Right kidney (tissue), 1 donor: ENCODE data around the gene GGCX.
"Not testable (repeated sequence)": the region's sequence is repeated elsewhere in the genome, so short reads cannot be mapped to it uniquely, and the experiment has no call there.

Source experiments
- DNase-seq: peaks from one replicate; pipeline ENCODE4 v3.0.0-alpha.2; 2016

Gene GGCX

DNA sequence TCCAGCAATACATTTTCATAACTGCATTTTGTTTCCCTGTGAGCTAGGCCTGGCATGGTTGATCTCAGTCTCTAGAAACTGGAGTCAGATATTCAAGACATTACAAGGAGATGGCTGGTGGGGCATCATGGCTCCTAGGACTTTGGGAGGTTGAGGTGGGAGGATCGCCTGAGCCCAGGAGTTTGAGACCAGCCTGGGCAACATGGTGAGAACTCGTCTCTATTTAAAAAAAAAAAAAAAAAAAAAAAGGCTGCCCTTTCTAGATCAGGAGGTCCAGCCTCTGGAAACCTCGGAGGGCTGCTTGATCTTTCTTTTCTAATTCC, 15.7 kb upstream of the GGCX start:
- DNase-seq = no peak

DNA sequence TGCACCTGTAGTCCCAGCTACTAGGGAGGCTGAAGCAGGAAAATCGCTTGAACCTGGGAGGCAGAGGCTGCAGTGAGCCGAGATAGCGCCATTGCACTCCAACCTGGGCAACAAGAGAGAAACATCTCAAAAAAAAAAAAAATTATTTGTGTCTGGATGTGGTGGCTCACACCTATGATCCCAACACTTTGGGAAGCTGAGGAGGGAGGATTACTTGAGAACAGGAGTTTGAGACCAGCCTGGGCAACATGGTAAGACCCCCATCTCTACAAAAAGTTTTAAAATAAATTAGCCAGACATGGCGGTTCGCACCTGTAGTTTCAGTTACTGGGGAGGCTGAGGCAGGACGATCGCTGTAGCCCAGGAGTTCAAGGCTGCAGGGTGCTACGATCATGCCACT, 14.4 kb upstream of the GGCX start:
- DNase-seq = no peak

DNA sequence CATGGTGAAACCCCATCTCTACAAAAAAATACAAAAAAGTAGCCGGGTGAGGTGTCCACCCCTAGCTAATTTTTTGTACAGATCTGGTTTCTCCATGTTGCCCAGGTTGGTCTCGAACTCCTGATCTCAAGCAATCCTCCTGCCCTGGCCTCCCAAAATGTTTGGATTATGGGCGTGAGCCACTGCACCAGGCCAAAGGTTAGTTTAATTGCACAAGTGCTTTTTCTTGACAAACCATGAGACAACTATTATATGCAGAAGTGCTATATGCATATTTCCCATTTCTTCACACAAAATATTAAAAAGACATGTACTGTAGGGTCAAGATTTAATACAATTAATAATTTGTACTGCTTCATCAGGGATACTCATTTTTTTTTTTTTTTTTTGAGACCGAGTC, 5.0 kb upstream of the GGCX start:
- DNase-seq = no peak

DNA sequence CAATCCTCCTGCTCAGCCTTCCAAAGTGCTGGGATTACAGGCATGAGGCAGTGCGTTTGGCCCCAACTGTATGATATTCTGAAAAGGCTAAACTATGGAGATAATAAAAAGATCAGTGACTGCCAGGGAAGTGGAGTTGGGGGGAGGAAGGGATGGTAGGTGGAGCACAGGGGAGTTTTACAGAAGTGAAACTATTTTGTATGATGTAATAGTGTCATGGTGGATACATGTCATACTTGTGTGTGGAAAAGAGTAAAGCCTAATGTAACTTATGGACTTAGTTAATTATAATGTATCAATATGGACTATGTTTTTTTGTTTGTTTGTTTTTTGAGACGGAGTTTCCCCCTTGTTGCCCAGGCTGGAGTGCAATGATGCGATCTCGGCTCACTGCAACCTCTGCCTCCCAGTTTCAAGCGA, 2.9 kb upstream of the GGCX start:
- DNase-seq = no peak

DNA sequence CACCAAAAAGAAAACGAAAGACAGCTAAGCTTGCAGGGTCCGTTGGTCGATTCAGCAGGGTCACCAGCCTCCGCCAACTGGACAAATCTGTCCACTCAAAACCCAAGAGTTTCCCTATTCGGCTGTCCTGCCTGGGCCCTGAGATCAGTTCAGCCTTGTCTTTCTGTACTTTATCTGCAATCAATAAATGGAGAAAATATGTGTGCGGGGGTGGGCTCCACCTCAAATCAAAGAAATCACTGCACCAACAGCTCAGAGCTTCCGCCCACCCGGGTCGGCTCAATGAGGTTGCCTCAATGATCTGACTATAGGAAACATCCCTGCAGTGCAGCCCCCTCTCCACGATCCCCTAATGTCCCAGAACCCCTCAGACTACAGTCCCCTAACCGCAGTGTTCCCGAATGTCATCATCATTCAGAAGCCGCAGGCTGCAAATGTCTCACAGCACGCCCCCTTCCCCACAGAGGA, 447 bp downstream of the GGCX start:
- peak; percentile 35 for DNase-seq

DNA sequence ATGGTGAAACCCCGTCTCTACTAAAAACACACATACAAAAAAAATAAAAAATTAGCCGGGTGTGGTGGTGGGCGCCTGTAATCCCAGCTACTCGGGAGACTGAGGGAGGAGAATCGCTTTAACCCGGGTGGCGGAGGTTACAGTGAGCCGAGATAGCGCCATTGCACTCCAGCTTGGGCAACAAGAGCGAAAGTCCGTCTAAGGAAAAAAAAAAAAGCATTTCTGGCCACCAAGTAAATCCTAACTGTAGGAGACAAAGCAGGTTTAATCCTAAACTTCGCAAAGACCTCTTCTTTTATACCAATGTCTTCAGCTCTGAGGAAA, 928 bp downstream of the GGCX start:
- DNase-seq = not testable (repeated sequence)

DNA sequence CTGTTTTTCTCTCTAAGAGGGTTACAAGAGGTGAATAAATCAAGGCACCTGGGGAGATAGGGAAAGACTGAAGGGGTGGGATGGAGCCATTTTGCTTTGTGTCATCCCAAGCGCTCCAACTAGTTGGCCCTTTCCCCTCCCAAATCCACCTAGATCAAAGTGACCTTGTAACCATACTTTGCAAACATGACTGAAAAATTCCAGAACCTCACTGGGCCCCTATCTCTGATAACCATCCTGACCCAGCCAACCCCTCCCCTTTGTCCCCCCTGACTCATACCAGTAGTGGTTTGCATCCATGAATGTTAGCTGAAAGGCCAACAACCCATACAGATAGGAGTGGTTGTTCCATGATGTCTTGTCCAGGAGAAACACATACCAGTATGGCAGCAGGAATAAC, 3.1 kb downstream of the GGCX start:
- no peak for DNase-seq

DNA sequence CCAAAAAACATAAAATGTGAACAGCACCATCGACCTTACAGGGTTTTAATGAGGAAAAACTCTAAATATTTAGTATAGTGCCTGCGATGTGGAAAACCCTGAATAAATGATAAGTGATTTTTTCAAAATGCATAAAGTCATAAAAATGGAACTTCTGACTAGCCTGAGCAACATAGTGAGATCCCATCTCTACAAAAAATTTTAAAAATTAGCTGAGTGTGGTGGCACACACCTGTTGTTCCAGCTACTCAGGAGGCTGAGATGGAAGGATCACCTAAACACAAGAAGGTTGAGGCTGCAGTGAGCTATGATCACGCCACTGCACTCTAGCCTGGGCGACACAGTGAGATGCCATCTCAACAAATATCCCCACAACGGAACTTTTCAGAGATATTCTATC, 4.2 kb downstream of the GGCX start:
- DNase-seq = no peak

DNA sequence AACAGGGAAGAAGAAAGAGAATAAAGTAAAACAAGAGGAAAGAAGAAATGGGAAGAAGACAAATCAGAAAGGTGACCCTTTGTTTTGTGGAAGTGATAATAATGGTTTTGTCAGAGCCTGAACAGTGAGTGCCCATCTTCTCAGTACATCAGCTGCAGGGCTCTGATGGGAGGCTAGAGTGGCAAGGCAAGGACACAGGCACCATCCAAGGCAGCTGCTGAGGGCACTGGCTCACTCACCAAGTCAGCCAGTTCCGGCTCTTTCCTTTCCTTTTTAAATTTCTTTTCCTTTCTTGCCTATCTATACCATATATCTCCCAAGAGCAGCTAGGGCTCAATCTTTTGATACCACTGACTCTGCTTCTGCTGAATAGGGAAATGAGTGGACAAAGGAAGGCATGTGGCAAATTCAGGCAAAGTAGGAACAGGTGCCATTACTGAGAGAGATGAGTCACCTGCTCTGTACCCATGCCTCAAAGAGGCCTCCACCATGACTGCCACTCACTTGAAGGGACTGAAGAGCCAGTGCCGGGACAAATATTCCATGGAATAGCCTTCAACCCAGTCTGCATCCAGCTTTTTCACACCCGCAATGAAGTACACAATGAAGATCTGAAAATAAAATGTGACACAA, 6.2 kb downstream of the GGCX start:
- DNase-seq = no peak

DNA sequence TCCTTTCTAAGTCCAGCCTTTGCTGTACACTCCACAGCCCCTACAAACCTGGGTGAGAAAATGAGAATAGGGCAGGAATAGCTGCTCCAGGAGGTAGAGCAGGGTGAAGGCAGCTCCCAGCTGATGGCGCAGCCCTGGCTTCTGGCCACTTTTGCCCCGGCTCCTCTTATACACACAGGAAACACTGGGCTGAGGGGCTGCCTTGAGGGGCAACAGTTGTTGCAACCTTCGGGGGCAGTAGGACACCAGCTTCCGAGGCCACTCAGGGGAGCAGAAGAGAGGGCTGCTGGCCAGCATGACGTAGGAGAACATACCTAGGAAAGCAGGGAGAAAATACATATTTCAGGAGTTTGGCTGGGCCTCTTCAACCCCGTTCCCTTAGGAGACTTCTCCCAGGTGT, 8.1 kb downstream of the GGCX start:
- DNase-seq = no peak

DNA sequence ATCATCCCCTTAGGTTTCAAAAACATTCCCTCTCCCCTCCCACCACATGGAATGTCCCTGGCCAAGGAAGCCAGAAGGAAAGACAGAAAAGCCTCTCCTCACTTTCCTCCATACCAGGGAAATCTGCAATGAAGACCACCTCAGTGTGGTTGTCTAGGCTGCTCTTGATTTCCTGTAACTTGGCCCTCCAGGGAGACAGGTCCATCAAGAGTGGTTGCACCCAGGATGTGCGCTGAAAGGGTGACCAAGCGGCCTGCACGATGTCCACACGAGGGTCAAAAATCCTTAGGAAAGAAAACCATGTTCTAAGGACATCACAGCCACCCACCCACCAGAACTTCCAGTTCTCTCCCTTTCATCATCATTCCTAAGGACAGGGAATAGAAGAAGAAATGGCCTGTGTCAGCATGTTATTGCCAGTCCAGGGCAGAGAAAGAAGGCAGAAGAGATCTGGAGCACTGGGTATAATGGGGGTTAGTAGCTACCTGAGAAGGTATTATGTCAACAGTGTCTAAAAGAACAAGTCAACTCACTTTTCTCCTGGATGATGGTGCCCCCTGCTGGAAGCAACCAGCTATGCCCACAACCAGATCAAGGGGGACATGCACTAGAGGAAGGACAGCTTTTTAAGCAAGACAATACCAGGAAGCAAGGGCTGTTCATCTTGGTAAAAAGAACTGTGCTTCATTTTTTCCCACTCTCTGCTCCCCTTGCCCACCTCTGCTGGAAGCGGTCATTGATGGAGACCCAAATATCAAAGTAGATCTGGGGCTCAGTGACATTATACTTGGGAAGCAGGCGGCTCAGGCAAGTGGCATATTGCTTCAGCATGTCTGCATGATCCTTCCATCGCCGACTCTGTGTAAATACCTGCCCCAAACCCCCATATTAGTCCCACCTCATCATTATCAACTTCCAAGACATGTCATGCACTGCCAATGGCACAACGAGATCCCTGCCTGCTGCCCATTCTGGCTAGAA, 9.3 kb downstream of the GGCX start:
- DNase-seq = peak; percentile 58

DNA sequence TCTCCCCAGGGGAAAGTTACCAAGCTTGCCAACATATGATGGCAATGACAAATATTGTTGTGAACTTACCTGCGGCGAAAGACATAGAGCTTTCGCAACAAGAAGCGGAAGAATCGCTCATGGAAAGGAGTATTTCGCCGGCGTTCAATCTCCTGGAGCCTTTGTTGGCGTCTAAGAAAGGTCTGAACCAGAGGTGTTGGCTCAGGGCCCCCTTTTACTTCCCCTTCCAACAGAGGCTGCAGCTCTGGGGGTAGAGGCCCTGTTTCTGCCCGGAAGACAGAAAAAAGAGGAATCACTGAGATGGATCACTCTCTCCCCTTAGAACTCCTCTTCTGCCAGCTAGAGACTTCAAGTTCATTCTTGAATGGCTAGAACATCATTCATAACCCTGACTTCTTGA, 10.8 kb downstream of the GGCX start:
- DNase-seq = no peak

DNA sequence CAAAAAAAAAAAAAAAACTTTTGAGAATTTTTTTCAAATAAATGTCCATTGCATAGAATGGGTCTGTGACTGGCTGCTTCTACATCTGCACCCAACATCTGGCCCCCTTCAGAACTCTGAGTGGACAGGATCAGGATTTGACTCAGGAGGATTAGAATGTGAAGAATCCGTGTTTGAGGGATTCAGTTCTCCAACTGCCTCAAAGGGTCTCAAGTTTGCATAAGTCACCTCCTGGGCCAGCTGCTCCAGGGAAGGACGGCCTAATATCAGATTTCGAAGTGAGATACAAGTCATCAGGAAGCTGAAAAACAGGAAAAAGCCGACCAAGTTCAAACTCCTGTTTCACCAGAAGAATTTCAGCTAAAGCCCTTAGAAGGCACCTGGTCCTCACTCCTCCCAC, 11.5 kb downstream of the GGCX start:
- no peak for DNase-seq

DNA sequence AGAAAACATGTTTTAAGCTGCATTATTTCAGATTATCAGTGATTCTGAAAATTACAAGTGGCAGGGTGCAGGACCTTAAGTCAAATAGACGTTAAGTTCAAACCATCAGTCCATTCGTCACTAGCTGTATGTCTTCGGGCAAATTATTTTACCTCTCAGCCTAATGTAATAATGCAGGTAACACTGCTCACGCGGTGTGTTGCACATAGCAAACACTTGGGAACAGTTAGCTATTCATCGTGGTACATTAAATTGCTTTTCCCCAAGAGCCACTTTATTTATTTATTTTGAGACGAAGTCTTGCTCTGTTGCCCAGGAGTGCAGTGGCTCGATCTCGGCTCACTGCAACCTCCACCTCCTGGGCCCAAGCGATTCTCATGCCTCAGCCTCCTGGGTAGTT, 12.2 kb downstream of the GGCX start:
- no peak for DNase-seq

DNA sequence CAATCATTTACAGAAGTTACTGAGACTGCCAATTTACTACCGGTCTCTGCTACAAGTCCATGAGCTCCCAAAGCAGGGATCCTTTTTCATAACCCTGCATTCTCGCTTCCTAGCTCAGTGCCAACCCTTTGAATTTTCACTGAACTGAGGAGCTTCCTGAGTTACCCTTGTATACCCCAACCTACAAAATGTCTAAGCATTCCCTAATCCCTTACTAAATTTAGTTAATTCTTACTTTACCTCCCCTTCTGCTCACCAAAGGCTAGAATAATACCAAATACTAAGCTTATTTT, 12.7 kb downstream of the GGCX start:
- DNase-seq = no peak

DNA sequence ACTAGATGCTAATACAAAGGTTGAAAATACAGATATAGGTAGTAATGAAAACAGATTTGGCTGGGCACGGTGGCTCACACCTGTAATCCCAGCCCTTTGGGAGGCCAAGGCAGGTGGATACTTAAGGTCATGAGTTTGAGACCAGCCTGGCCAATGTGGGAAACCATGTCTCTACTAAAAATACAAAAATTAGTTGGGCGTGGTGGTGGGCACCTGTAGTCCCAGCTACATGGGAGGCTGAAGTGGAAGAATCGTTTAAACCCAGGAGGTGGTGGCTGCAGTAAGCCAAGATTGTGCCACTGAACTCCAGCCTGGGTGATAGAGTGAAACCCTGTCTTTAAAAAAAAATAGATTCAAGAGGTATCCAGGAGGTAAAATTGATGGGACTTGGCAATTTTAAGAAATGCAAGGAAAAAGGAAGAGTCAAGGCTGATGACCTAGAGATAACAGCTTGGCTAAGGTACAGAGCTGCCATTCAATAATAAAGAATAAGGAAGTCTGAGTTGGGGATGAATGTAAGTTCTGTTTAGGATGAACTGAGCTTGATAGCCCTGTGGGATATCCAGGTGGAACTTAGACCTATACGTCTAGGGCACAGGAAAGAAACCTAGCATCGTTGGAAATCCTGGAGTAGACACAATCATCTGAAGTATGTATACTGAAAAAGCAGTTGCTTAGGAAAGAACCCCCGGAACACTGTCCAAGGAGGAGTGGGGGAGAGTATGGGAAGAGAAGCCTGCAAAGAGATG, 13.3 kb downstream of the GGCX start:
- DNase-seq = no peak

DNA sequence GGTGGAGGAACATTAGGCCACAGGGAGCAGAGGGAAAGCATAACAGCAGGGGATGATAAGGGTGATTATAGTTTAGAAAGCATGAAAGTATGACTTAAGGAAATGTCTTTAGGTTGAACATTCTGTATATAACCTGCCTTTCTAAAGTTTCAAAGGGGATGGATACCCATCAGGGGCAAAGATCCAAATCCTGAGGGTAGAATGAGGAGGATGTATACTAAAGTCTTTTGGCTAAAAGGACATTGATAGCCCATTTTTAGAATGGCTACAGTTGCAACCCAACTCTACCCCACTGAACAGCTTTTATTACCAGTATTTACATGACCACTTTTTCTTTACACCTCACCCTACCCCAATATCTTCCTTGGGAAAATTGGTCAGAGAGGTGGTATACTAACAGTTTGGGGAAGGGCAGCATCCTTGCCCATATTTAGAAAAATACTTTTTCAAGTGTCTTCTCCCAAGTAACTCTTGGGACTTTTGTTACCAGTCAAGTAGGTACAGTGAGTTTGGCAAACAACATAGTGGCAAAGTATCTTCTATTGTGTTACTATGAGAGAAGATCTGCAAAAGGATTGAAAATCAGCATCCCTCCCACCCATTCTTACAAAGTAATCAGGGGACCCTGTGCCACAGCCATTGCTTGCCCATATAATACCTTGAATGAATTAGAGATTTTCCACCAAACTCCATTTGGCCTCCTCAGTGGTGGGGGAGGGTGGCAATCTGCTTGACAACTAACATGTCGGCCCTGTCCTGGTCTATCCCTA, 14.0 kb downstream of the GGCX start:
- DNase-seq = no peak

DNA sequence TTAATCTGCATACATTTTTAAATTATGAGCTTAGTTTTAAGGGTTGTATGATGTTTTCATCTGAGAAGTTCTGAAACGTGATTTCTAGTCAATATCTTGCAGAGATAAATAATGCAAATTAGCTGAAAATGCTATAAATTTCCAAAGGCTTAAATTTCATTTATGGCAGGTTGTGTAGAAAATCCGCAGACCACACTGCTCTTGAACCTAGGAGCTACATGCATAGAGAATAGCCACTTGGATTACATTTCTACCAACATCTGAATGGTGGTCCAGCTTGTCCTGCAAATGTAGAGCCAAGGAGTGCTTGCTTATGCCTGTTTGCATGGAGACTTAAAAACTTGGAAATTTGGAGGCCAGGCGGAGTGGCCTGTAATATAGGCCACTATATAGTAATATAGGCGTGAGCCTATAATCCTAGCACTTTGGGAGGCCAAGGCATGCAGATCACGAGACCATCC, 15.5 kb downstream of the GGCX start:
- no peak for DNase-seq

DNA sequence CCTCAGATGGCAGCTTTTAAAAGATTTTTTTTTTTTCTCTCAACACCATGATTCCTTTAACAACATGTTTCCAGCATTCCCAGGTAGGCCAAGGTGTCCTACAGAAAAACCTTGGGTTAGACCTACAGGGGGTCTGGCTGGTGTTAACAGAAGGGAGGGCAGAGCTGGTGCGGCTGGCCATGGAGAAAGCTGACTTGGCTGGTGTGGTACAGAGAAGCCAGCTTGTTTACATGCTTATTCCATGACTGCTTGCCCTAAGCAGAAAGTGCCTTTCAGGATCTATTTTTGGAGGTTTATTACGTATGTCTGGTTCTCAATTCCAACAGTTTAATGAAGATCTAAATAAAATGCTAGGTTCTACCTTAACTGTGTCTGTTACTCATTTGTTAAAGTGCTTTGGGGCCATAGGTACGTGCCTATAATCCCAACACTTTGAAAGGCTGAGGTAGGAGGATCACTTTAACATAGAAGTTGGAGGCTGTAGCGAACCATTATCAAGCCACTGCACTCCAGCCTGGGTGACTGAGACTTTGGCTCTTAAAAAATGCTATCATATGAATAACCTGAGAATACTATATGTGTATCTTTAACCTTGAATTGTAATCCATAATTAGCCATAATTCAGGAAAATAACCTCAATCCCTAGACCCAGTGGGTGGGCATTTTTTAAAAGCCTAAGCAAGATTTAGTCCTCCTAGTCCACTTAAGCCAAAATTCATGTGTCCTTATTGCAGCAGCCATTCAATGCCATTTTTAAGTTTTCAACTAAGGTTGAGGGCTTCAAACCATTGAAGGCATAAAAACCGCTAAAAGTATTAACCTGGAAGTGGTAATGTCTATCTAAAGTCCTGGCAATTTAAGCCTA, 16.1 kb downstream of the GGCX start:
- DNase-seq = not testable (repeated sequence)

DNA sequence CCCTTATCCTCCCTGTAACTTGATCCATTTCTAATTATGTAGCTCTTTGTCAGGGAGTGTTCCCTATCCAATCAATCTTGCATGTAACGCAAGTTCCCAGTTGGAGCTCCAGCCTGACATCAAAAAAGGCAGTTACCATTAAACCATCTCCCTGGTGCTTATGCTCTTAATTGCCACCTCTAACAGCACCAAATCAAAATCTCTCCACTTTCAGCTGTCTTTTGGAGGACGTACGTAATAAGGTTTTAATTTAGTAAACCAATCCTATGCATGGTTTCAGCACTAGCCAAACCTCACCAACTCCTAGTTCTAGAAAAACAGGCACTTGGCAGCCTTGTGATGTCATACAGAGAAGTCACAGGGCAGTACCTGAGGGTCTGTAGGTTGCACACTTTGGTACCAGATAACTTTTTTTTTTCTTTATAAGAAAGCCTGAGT, 17.0 kb downstream of the GGCX start:
- not testable (repeated sequence) for DNase-seq

DNA sequence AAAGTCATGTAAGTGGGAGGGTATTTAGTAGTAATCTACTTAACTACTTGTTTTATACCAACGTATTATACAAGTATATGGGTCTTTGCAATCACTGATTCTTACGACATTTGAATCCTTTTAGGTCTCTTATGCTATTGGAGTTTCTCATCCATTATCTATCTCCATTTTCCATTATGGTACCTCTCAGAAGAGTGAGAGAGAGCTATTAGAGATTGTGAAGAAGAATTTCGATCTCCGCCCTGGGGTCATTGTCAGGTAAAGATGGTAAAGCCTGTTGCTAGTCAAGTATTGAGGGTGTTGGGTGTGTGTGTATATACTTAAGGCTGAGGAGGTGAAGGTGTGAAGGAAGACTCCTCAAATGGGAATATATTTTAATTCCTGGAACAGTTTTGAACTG, 18.5 kb downstream of the GGCX start:
- no peak for DNase-seq
